OCI-LY1 (cell line): ENCODE measurements around the gene C2orf72.
A peak's percentile ranks its signal among the peaks of the same experiment; 100 is the strongest.

Source experiments
- H2AFZ ChIP-seq: fragments of 200-600 bp; sonication (generic), shearing (Covaris generic); 2 replicates; pipeline ENCODE4 v1.6.0; 2014; ENCODE audit warnings: antibody characterized with exemption, mild to moderate bottlenecking, low read length
- H3F3A ChIP-seq: fragments of 200-600 bp; sonication (generic), shearing (Covaris generic); 2 replicates; pipeline ENCODE4 v1.6.0; 2014; ENCODE audit warnings: mild to moderate bottlenecking, antibody characterized with exemption, low read length, moderate library complexity; ENCODE audit not compliant: insufficient read depth
- H3K27ac ChIP-seq: fragments of 200-600 bp; sonication (generic); 2 replicates; pipeline ENCODE4 v1.5.1; 2014; ENCODE audit warnings: low read length, mixed run types, mild to moderate bottlenecking, low read depth; ENCODE audit not compliant: poor library complexity, severe bottlenecking
- H3K27me3 ChIP-seq: fragments of 200-600 bp; sonication (generic); 2 replicates; pipeline ENCODE4 v1.6.0; 2014; ENCODE audit warnings: antibody characterized with exemption, mild to moderate bottlenecking, low read length, moderate library complexity; ENCODE audit not compliant: insufficient read depth
- H3K36me3 ChIP-seq: fragments of 200-600 bp; sonication (generic); 2 replicates; pipeline ENCODE4 v1.6.1; 2014; ENCODE audit warnings: mild to moderate bottlenecking, antibody characterized with exemption, low read length, moderate library complexity, mixed read lengths; ENCODE audit not compliant: insufficient read depth
- H3K4me1 ChIP-seq: fragments of 200-600 bp; sonication (generic); 2 replicates; pipeline ENCODE4 v1.5.1; 2014; ENCODE audit warnings: mild to moderate bottlenecking, low read length, moderate library complexity; ENCODE audit not compliant: insufficient read depth, severe bottlenecking
- H3K4me2 ChIP-seq: fragments of 200-600 bp; sonication (generic), shearing (Covaris generic); 2 replicates; pipeline ENCODE4 v1.6.1; 2014; ENCODE audit warnings: low read length
- H3K4me3 ChIP-seq: fragments of 200-600 bp; sonication (generic); 2 replicates; pipeline ENCODE4 v1.5.1; 2014; ENCODE audit warnings: low read length, low read depth, mild to moderate bottlenecking, mixed read lengths; ENCODE audit not compliant: poor library complexity, severe bottlenecking
- H3K79me2 ChIP-seq: fragments of 200-600 bp; shearing (Covaris generic); 2 replicates; pipeline ENCODE4 v1.6.1; 2016; ENCODE audit warnings: mixed run types, low read length, mixed read lengths; ENCODE audit not compliant: insufficient read depth
- H3K9ac ChIP-seq: fragments of 200-600 bp; sonication (generic), shearing (Covaris generic); 2 replicates; pipeline ENCODE4 v1.6.1; 2014; ENCODE audit warnings: mild to moderate bottlenecking, low read length, mixed read lengths
- H3K9me2 ChIP-seq: fragments of 200-600 bp; sonication (generic), shearing (Covaris generic); 2 replicates; pipeline ENCODE4 v1.6.1; 2014; ENCODE audit warnings: low read depth, mild to moderate bottlenecking, low read length, mixed read lengths
- H3K9me3 ChIP-seq: fragments of 200-600 bp; shearing (Covaris generic); 2 replicates; pipeline ENCODE4 v1.6.1; 2014; ENCODE audit warnings: low read length, mixed read lengths
- H4K20me1 ChIP-seq: fragments of 200-600 bp; sonication (generic), shearing (Covaris generic); 2 replicates; pipeline ENCODE4 v1.6.0; 2016; ENCODE audit warnings: mild to moderate bottlenecking, low read length; ENCODE audit not compliant: insufficient read depth
- CTCF ChIP-seq: fragments of 200-600 bp; sonication (generic), shearing (Covaris generic); IDR thresholded peaks from 2 replicates; pipeline ENCODE4 v1.5.1; 2017; ENCODE audit warnings: mild to moderate bottlenecking, antibody characterized with exemption, low read length, moderate library complexity, mixed read lengths
- EZH2 ChIP-seq: fragments of 200-600 bp; sonication (generic), shearing (Covaris generic); IDR thresholded peaks from 2 replicates; pipeline ENCODE4 v1.8.0; 2017; ENCODE audit warnings: borderline replicate concordance, mixed run types, mild to moderate bottlenecking, antibody characterized with exemption, low read length, moderate library complexity, mixed read lengths

C2orf72 gene

DNA sequence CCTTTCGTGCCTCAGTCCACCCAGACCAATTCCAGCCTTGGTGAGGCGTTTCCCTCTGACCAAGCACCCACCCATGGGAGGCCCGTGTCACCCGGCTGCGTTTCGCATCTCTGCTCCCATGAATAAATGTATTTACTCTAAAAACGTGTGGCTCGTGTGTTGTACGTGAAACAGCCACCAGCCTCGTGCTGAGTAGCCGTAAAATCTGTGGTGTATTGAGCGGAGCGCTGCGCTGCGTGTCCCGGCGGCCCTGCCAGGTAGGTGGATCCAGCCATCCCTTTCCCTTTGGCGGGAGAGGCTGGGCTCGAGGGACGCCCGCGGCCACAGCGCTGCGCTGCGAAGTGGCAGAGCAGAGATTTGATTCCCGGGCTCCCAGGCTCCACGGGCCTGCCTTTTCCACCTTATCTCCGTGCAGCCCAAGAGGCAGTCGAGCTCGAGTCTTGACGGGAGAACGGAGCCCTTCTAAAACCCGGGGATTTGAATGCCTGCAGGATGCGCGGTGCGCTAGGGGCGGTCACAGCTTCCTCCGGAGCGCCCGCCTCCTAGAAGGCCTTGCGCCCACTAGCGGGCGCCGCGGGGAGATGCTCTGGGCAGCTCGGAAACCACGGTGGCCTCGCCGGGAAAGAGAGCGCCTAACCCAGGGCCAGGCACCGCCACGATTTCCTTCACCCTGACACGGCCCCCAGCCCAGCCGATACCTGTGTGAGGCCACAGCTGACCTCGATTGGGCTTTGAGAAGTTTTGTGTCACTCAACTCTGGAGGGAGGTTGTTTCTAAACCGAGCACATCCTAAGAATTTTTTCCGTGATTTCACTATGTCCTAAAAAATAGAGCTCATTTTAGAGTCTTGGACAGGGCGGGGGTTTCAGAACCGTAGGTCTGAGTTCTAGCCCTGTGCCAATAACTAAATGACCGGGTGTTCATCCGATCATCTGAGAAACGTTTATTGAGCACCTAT is 15.4 kb downstream of the C2orf72 start:
- TF ChIP-seq EZH2 (no peak), CTCF (peak; percentile 86)
- no peaks in the 10 kb centered on the region for H3K36me3 ChIP-seq
- H3K27ac ChIP-seq: no peak overlapping the region
- no peaks in the 10 kb centered on the region for H3K9me3 ChIP-seq
- H3K4me1 ChIP-seq: peaks cover 12% of the 10 kb centered on the region
- peak overlapping the region; percentile 70 for H3K4me3 ChIP-seq
- peak overlapping the region; percentile 66 for H2AFZ ChIP-seq
- no peaks in the 10 kb centered on the region for H3K9me2 ChIP-seq
- no peaks in the 10 kb centered on the region for H3F3A ChIP-seq
- H3K4me2 ChIP-seq: peak overlapping the region; percentile 96
- 0 out of 2 replicates have a peak, but pooled peaks cover 3% of the 10 kb centered on the region for H3K27me3 ChIP-seq
- peaks cover 10% of the 10 kb centered on the region for H3K79me2 ChIP-seq
- H3K9ac ChIP-seq: peak overlapping the region; percentile 64
- no peaks in the 10 kb centered on the region for H4K20me1 ChIP-seq

GRCh38 chr2:231053846-231054245 is 16.5 kb downstream of the C2orf72 start:
- H3K9me3 ChIP-seq: no peaks in the 10 kb centered on the region
- H3K4me1 ChIP-seq: peaks cover 23% of the 10 kb centered on the region
- no peak overlapping the region for H3K4me2 ChIP-seq
- H2AFZ ChIP-seq: no peak overlapping the region
- H3K79me2 ChIP-seq: peaks cover 20% of the 10 kb centered on the region
- no peaks in the 10 kb centered on the region for H3K9me2 ChIP-seq
- no peak overlapping the region for H3K27ac ChIP-seq
- no peaks in the 10 kb centered on the region for H4K20me1 ChIP-seq
- H3K4me3 ChIP-seq: no peak overlapping the region
- H3K36me3 ChIP-seq: peaks cover 2% of the 10 kb centered on the region; the same call in 1 of the 2 replicates
- no peaks in the 10 kb centered on the region for H3F3A ChIP-seq
- H3K27me3 ChIP-seq: no peaks in the 10 kb centered on the region
- no peak overlapping the region for H3K9ac ChIP-seq
- TF ChIP-seq EZH2 (no peak), CTCF (no peak)

DNA sequence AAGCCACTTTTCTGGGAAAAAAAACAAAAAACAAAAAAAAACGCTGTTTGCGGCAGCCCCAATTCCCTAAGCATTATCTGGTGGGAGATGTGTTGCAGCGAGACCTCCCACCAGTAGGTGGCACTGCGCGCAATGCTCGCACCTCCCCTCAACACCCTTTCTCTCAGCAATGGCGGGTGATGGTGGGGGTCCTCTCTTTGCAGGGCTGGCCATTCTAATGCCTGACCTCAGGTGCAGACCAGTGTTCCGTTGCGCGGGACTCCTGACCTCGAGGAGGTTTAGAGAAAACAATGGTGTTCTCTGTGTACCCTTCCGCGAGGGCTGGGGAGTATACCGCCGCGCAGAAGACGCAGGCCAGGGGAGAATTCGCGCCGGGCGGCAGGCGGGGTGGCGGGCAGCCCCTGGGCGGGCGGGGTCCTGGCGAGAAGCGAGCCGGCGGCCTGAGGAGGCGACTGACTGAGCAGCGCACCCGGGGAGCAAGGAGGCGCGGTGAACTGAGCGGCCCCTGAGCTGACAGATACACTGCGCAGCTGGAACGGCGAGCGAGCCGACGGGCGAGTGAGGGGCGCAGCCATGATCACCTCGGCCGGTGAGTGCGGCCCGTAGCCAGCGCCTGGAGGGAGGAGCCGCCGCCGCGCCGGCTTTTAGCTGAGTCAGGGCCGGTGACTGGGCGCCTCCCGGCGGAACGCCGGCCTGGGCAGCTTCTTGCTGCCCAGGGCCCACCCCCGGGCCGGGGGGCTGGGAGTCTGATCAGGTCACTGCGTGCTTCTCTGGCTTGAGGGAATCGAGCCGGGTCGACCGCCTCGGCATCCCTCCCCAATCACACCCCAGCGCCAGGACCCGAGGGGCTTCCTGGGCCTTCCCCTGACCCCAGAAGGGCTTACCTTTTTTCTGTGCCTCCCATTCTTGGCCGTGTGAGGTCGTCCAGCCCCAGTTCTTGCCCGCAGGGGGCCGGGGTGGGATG is 19.4 kb downstream of the C2orf72 start, which contains the start of gene PSMD1:
Gene PSMD1, plus strand, starts transcription at position 415 of the 964 bp plus-strand sequence. Its CDS starts 159 bp downstream, at position 574.
- Histone ChIP-seq H3F3A (no peaks in the 10 kb centered on the region), H2AFZ (no peak within 1 kb of the TSS), H3K4me3 (peak within 1 kb of the TSS; percentile 87), H3K9me2 (no peaks in the 10 kb centered on the region), H3K4me1 (peaks cover 34% of the 10 kb centered on the region), H4K20me1 (no peaks in the 10 kb centered on the region), H3K79me2 (peaks cover 47% of the 10 kb centered on the region), H3K9ac (peak within 1 kb of the TSS; percentile 92), H3K27ac (peak within 1 kb of the TSS; percentile 71), H3K36me3 (peaks cover 29% of the 10 kb centered on the region), H3K4me2 (peak within 1 kb of the TSS; percentile 80), H3K9me3 (no peaks in the 10 kb centered on the region), H3K27me3 (no peaks in the 10 kb centered on the region)
- TF ChIP-seq CTCF (peak; percentile 89), EZH2 (no peak)
